ENCODE results near the gene CACNA2D3.

GRCh38 chr3:54856271-54856670, 733.9 kb downstream of the CACNA2D3 start:
- TF ChIP-seq CTCF (IDR thresholded peaks at IDR 0.05; ENCODE audit: insufficient read depth, low read length, poor library complexity, severe bottlenecking) (no peak), EZH2phosphoT487 (conservative IDR thresholded peaks at IDR 0.05; ENCODE audit: low read length) (no peak)

Data from SU-DHL-6 (cell line).